ENCODE results near the gene FAM222B.
"Not testable (repeated sequence)": the region's sequence is repeated elsewhere in the genome, so short reads cannot be mapped to it uniquely, and the experiment has no call there.

The FAM222B gene

DNA sequence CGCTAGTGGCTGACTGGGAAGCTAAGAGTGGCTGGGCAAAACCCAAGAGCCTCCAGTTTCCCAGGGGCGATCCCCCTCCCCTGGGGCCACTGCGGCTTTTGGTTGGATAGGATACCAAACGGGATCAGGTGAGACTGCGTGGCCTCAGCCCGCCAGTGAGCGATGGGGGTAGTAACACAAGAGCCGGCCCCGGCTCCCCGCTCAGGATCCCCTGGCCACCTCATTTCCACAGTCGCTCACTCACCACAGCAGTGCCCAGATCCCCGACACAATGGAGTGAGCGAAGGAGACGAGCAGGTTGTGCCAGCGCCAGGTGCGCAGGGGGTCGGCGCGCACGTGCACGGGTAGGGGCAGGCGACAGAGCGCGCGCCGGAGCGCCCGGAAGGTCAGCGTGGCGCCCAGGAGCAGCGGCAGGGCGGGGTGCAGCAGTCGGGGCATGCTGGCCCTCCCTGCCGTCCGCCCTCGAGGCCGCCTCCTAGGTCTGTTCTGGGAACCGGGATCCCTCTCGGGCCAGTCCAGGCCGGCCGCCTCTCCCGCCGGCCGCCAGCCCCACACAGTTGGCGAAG is 116.8 kb downstream of the FAM222B start:
- DNase-seq, result peak; percentile 59

- DNase-seq, result no peak
These were observed 117.4 kb downstream of the FAM222B start for GRCh38 chr17:28725166-28725659.

DNA sequence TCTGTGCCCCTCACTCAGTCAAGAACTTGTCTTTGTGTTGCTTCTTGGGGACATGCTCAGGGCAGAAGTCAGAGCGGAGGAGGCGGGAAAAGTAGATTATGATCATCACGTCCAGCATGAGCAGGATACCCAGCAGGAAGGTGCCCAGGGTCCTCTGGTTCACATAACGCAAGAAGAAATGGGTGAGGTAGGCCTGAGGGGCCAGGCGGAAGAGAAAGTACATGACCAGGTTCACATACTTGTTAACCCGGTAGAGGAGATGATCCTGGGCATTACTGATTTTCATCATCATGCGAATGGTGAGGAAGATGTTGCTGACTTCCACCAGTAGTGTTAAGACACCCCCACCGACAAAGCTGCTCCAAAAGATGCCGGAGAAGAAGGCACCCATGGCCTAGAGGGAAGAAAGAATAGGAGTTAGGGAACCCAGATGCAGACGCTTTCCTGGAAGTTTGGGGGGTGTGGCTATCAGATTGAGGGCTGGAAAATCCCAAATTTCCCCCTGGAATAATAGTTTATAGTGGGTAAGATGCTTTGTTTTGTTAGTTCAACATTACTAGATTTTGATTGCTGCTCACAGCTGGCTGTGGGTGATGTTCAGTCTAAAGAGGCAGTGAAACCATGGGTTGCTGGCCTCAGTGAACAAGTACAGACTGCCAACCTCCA is 118.0 kb downstream of the FAM222B start:
- no peak for DNase-seq

GRCh38 chr17:28723836-28724499 is 118.6 kb downstream of the FAM222B start:
- DNase-seq, result not testable (repeated sequence)

DNA sequence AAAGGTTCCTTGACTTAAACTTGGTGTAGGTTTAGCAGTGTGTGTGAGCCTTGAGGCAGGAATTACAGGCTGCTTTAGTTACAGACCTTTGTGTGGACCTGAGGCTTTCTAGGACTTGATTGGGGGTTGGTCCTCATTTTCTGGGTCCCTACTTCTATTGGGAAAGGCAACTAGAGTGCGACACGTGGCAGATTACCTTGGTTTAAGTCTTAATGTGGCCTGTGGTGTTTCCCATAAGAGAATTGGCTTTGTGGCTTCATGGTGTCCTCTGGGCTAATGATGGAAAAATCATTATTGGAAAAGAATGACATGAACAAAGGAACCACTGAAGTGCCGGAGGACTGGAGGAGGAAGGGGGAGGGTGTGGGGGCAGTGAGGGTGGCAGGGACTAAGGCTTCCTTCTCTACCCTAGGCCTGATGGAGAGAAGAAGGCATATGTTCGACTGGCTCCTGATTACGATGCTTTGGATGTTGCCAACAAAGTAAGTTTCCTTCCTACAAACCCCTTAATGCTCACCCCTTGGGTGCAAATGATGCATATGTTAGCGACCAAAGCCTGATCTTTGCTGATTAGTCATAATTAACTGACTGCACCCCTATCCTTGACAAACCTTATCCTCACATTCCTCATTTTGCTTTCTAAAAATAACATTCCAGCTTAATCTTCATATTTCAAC is 119.3 kb downstream of the FAM222B start:
- DNase-seq, result no peak

DNA sequence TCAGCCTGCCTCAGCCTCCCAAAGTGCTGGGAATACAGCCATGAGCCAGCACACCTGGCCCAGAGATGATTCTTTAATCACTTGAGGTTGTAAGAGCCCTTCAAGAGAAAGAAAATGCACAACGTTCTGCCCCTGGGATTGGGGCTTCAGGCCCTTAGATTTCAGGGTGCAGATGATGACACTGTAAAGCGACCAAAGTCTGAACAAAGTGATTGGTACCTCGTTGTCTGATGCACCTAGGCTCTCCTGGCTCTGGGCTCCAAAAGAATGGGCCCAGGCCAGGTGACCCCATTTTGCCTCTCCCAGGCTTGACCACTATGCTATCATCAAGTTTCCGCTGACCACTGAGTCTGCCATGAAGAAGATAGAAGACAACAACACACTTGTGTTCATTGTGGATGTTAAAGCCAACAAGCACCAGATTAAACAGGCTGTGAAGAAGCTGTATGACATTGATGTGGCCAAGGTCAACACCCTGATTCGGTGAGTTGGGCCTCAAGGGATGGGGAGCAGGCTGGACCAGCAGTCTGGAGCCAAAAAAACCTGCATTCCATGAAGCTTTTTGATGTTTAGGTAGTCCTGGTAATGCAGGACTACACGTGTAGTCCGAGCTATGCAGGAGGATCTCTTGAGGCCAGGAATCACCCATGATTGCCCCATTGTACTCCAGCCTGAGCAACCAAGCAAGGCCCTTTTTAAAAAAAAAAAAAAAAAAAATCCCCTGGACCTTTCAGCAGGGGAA is 120.0 kb downstream of the FAM222B start:
- DNase-seq, result no peak

DNA sequence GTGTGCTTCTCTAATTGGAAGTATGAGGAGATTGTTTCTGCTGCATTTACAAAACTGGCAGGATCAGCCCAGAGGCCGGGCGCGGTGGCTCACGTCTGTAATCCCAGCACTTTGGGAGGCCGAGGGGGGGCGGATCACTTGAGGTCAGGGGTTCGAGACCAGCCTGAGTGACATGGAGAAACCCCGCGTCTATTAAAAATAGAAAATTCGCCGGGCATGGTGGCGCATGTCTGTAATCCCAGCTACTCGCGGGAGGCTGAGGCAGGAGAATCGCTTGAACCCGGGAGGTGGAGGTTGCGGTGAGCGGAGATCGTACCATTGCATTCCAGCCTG is 121.6 kb downstream of the FAM222B start:
- not testable (repeated sequence) for DNase-seq

DNA sequence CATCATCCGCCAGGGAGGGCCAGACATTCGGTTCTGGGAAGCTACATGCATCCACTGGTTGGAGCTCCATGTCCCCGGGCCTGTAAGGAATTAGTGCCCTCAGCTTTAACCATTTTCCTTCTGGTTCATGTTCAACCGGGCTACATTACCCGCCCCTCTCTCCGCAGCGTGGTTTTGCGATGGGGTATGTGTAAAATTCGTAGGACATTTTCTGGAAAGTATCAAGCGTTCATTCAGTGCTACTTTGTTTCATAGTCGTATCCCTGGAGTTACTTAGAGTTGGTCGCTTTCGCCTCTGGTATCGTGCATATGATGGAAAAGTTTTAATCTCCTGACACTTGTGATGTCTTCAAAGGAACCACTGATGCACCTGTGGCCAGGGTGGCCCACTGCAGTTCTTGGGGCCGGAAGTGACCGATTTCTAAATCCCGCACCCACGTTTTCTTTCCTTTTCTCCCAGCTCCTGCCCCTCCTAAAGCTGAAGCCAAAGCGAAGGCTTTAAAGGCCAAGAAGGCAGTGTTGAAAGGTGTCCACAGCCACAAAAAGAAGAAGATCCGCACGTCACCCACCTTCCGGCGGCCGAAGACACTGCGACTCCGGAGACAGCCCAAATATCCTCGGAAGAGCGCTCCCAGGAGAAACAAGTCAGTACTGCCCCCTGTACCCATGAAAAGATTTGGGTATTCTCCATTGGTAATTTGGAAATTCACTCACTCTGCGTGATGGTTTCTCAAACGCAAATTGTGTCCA is 122.2 kb downstream of the FAM222B start:
- DNase-seq, result no peak

- no peak for DNase-seq
These were observed 123.6 kb downstream of the FAM222B start for GRCh38 chr17:28719021-28719433.

DNA sequence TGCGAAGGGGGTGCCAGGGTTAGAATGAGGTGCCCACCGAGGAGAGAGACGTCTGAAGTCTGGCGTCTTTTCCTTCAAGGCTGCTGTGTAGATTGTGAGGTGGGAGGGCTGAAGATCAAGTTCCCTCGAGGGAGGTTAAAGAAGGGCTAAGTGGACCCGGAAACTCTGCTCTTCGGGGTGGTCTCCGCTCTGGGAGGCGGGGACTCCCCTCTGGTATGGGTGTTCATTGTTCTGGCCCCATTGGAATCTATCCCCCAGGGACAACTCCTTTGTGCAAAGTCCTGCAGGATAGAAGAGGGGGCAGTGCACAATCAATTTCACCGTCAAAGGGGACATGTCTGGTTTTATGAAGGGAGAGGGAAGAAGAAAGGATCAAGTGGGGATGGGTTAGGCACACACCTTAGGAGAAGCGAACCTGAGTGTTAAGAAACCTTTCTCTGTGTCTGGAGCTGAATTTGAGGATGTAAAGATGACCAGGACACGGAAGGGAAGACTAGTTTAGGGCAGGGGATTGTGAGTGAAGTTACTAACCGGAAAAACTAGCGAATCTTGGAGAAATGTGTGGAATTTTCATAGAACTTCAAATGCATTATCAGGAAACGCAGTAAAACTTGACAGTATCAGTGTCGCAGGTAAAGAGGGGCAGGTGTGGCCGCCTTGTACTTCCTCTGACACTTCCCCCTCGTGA is 124.1 kb downstream of the FAM222B start:
- DNase-seq, result peak; percentile 27

GRCh38 chr17:28717578-28718332 is 124.8 kb downstream of the FAM222B start, which contains the start of gene RAB34:
TSS of gene RAB34 (minus strand) at chr17:28717868. CDS start at chr17:28717266, 602 bp downstream.
- peak; percentile 48 for DNase-seq

GRCh38 chr17:28716740-28717577 is 125.6 kb downstream of the FAM222B start:
- DNase-seq, result no peak

DNA sequence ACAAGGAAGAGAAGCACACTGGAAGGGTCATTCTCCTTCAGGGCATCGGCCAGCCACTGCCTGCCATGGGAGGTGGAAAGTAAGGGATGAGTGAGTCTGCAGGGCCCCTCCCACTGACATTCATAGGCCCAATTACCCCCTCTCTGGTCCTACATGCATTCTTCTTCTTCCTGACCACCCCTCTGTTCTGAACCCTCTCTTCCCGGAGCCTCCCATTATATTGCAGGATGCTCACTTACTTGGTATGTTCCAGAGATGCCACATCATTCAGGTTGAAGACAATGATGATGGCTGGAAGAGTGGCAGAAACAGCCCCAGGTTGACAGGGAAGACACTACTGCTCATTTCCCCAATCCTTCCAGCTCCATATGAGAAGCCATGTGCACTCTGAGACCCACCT is 127.4 kb downstream of the FAM222B start:
- no peak for DNase-seq

DNA sequence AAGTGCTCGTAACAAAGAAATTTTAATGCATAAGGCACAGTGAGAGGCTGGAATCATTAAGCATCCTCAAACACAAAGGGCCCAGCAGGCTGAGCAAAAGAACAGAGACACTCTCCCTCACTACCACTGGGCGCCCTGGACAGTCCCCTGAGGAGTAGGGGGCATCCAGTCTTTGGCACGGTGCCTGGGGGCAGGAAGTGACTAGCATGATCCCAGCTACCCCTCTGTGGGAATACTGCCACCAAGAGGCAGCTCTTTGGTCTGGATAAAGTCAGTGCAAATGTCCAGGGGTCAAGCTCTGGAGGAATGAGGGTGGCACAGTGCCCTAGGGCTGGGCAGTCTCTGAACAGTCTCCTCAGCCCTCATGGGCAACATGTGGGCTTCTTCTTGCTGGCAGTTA is 128.3 kb downstream of the FAM222B start:
- no peak for DNase-seq

- no peak for DNase-seq
These were observed 129.7 kb downstream of the FAM222B start for GRCh38 chr17:28712705-28713415.

- no peak for DNase-seq
These were observed 130.4 kb downstream of the FAM222B start for GRCh38 chr17:28712032-28712704.

DNA sequence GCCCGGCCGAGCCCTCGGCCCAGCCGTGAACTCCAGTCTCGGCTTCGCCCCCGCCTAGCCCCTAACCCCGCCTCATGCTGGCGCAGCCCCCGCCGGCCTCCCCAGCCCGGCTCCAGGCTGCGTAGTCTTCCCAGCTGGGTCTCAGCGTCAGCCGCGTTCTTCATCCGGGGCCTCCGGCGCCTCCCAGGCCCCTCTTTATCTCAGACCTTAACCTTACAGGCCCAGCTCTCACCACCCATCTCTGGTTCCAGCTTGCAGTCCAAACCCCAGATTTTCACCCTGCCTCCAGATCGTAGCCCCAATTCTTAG is 130.9 kb downstream of the FAM222B start, which contains the start of gene PROCA1:
TSS of gene PROCA1 (minus strand) at position 166 of the 309 bp plus-strand sequence. CDS start 228 bp downstream, outside the sequence.
- no peak for DNase-seq
